GM20431 (cell line): ENCODE measurements around the gene IL17RB.

Source experiments
- in situ Hi-C: fragments of 300-500 bp; cut with MseI, MboI; formaldehyde crosslinking; loops from one replicate; pipeline ENCODE4 v1.15.0; 2020; ENCODE audit warnings: low sequenced_read_pairs; ENCODE audit not compliant: unreplicated experiment

The IL17RB gene, protein sequence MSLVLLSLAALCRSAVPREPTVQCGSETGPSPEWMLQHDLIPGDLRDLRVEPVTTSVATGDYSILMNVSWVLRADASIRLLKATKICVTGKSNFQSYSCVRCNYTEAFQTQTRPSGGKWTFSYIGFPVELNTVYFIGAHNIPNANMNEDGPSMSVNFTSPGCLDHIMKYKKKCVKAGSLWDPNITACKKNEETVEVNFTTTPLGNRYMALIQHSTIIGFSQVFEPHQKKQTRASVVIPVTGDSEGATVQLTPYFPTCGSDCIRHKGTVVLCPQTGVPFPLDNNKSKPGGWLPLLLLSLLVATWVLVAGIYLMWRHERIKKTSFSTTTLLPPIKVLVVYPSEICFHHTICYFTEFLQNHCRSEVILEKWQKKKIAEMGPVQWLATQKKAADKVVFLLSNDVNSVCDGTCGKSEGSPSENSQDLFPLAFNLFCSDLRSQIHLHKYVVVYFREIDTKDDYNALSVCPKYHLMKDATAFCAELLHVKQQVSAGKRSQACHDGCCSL

DNA sequence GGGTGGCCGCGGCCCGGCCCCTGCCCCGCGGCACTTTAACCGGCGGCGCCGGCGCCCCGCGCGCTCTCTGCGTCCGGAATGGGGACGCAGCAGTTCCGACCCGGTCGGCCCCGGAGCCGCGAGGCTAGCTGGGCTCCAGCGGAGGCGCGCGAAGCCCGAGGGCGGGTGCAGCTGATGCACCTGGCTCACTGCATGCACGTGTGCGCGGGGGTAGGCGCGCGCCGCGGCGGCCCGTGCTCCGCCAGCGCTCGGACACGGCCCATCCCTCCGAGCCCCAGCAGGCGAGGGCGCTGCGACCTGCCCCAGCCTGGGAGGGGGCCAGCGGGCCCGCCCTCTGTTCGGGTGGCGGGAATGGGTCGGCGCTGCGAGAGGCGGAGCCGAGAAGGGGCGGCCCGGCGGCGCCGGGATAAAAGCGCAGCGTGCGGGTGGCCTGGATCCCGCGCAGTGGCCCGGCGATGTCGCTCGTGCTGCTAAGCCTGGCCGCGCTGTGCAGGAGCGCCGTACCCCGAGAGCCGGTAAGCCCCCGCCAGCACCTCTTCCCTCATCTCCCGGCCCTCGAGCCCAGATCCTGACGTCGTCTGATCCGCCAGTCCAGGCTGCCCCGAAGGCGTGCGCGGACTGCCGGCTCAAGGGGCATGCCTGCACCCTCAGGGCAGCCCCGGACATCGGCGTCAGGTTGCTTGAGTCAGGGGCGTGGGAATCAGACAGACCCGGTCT, at the start of gene IL17RB, which contains the start of gene CHDH:
IL17RB (plus strand) TSS at position 435 of the 717 bp plus-strand sequence; CDS start at position 456, 21 bp downstream.
CHDH (minus strand) TSS at position 286 of the 717 bp plus-strand sequence. CDS start 22,411 bp downstream, outside the sequence.
- in situ Hi-C loops = no loop called here

DNA sequence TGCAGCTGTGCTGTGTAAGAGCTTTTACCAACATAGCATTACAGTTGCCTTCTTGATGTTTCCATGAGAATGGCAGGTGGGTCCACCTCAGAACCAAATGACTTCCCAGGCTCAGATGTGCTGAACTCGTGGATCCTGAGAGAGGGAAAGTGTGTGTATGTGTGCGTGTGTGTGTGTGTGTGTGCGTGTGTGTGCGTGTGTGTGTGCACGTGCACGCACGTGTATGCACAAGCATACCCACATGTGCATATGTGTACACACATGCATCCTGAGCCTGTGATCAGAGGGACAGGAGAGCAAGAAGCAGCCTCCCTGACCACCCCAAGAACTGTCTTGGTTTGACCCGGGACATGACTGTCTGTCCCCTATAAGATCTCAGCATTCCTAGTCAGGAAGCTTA, 48.2 kb upstream of the IL17RB start:
- in situ Hi-C loops = no loop called here

DNA sequence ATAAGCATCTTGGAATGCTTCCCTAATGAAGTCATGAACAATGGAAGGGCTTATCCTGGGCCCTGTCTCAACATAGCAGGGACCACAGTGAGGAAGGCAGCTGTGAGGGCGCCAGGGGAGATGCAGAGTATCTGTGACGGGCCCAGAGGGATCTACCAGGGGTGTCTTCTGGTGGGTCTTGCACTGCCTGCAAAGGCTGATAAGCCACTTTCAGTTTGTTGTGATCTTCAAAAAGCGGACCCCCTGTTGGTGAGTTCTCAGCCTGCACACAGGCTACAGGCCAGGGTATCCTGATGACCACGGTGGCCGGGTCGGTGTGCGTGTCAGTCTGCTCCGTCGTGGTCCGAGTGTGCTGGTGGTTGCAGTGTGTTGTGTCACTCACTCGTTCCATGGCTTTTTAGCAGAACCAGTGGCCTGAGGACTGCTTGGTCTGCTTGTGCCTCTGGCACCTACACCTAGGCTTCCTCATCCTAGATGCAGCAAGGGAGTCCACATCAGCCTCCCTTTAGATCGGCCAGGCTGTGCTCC, 47.0 kb upstream of the IL17RB start:
- in situ Hi-C loops = no loop called here

DNA sequence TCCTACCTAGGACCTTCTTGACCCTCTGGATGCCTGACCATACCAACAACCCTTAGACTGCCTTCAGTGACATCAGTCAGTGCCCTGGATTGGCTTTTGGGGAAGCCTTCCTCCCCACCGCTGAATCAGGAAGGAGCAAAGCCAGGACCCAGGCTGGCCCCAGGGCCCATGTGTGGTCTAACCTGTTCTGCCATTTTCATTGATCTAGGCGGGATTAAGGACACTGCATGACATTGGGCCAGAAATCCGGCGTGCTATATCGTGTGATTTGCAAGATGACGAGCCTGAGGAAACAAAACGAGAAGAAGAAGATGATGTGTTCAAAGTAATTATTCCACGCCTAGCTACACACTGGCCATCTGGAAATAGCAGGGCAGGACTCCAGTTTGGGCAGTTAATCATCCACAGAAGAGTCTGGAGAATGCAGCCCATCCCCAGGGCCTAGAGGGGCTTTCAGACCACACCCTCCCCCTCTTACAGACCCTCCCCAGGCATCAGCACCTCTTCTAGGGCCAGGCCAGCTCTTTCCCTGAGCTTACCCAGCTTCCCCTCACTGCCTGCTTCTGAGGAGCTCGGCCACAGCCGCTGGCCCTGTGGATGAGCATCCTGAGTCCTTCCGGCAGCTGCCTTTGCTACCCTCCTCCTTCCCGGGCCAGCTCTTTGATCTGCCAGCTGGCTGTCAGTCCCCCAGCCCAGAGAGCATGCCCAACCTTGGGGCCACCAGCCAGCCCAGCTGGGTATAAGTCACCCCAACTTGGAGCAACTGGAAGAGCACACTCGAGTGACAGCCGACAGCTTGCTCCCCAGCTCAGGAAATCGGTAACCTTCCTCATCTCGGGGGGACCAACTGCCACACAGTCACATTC, 46.1 kb upstream of the IL17RB start:
- in situ Hi-C loops = no loop called here

DNA sequence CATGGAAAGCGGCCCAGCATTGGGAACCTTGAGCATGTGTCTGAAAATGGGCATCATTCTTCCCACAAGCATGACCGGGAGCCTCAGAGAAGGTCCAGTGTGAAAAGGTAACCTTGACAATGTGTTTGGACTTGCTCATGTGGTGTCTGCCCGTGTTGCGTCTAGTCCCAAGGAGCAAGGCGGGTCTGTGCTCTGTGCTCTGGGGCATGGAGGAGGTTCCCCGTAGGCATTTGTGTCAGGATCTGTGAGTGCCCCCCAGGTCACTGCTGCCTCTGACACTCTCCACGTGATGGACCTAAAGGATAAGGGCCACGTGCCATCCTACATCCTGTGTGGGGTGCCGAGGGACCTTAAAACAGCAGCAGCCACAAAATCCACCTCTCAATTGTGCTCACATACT, 45.0 kb upstream of the IL17RB start:
- in situ Hi-C loops = no loop called here

DNA sequence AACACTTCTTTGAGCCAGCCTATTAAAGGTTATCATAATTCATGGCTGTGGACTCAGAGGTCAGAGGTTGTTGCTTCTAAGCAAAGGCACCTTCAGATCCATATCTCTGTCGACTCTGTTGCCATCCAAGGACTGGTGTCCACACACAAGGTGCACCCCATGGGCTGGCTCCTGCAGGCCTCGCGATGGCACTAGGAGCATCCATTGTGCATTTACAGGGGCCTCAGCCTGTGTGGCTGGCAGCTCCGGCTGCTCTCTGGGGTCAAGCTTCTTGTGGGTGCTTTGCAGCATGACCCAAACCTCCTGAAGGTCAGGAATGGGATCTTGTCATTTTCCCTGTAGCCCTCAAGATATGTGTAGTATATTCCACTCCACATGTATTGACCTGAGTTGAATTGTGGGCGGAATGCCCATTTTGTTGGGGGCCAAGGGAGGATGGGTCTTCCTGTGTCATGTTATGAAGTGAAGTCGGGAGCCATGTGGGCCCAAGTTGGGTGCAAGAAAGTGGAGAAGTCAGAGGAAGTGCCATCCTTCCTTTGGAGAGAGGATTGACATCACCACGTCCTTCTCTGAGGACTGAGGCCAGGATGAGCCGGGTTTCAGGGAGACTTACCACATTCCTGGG, 44.0 kb upstream of the IL17RB start:
- in situ Hi-C loops = no loop called here

DNA sequence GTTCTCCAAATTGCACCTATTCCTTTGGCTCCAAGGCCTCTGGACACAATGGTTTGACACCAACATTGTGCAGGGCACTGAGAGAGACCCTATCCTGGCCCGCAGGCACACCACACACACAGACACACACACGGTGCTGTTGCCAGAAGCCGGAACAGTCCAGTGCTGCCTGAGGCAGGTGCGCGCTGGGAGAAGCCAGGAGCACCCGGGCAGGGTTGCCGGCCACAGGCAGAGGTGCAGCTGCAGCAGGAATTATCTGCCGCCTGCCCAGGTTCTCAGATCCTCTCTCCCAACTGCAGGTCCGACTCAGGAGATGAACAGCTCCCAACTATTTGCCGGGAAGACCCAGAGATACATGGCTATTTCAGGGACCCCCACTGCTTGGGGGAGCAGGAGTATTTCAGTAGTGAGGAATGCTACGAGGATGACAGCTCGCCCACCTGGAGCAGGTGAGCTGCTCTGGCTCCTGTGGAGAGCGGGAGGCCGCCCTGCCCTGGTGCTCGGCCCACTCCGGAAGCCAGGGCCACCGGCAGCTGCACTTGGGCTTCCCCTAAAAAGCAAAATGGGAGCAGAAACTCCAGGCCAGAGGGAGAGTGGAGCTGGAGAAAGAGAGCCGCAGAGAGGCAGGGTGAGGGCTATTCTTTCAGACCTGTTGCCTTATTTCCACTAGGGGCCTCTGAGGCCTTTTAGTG, 43.1 kb upstream of the IL17RB start:
- in situ Hi-C loops = no loop called here

DNA sequence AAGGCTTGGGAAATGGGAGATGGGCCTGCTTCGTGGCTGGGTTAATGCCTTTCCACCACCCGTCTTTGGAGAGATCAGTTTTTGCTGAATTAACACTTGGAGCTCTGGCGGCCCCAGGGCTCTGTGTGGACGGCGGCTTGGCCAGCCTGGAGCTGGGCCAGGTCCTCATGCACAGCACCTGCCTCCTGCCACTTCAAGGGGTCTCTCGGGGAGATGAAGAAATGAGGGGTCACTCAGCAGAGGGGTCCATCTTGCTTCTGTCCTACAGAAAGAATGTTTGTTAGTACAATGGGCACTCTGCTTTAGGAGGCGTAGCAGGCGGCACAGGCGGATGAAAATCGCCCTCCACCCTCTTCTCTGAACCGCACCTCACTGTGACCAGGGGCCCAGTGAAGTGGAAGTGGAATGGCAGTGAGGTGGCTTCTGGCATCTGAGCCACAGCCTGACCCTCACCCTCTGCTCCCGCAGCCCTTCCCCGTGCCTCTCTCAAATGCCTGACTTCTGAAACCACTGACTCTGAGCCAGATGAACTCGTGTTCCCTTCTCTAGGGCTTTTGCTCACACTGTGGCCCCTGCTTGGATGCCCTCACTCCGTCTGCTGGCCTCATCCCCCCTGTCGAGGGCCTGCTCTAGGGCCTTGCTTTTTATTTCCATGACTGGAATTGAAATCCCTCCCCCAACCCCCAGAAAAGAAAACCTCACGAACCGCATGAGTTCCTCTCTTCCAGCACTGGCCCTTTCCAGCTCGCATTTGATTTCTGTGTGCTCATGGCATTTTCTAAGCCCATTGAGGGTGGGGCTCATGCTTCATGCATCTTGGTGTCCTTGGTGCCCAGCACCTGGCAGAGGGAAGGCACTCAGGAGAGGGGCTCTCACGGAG, 42.3 kb upstream of the IL17RB start:
- in situ Hi-C loops = no loop called here

DNA sequence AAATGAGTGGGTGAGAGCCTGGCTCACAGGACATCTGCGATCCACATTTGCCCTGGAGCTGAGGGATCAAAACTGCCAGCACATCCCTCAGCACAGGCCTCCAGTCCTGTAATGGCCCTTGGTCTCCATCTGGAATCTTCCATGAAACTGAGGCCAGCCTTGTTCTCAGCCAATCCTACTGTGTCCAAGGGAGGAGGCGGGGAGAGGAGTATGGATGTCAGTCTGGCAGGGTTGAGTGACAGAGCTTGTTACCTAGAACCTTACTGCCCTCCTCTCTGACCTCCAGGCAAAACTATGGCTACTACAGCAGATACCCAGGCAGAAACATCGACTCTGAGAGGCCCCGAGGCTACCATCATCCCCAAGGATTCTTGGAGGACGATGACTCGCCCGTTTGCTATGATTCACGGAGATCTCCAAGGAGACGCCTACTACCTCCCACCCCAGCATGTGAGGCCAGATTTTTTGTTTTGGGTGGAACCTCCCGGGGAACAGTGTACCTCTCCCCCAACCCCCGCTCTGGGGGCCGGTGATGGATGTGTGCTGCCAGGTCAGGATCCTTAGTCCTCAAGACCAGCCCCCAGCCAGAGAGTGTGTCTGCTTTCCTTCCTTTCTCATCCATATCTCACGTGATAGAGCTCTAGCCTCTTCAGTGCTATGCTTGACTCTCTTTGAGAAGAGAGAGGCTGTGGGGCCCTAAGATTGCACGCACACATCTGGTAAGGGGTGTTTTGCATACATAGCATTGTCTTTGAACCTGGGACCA, 41.5 kb upstream of the IL17RB start:
- in situ Hi-C loops = no loop called here

DNA sequence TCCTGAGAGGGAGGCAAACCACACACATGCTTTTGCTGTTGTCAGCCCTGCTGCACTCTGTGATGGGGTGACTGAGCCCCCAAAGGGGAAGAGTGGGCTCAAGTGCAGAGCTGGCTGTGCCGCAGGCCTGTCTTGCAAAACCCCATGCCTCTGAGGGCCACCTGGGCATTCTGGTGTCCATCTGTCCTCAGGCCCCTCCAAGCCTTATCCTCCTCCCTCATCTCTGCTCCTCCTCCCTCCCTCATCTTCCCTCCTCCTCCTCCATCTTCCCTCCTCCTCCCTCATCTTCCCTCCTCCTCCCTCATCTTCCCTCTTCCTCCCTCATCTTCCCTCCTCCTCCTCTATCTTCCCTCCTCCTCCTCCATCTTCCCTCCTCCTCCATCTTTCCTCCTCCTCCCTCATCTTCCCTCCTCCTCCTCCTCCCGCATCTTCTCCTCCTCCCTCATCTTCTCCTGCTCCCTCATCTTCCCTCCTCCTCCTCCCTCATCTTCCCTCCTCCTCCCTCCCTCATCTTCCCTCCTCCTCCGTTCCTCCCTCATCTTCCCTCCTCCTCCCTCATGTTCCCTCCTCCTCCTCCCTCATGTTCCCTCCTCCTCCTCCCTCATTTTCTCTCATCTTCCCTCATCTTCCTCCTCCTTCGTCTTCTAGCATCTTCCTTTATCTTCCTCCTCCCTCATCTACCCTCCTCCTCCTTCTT, 40.8 kb upstream of the IL17RB start:
- in situ Hi-C loops = no loop called here

DNA sequence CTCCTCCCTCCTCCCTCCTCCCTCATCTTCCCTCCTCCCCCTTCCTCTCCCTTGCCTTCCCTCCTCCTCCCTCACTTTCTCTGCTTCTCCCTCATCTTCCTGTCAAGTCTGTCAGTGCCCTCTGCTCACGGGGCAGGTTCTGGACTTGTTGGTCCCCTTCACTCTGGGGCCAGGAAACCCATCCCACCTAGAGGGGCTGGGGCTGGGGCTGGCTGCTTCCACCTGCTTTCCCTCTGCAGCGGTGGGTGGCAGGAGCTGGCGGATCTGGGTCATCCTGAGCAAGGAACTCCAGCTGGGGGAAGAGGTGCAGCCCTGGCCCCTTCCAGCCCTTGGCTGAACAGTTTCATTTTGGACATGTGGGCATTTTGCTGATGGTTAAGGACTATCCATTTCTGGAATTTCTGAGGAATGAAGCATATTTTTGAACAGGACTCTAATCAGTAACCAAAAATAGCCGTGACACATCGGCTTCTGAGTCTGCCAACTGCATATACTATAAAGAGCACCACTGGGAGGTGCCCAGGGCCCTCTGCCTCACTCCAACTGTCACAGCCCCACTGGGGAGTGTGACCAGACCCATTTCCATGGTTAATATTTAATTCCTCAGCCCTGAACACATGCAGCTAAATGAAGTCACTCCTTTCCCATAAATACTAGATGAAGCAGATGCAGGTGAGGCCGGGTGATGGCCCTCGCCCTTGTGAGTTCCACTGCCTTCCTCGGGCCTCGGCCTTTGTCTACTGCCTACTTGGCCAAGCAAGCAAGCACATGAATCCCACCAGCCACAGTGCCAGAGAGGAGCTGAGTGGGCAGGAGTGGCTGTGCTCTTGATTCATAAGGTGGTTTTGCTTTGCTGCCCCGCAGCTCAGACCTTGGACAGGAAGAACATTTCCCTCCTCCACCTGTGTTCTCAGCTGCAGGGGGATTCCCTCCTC, 39.9 kb upstream of the IL17RB start:
- in situ Hi-C loops = no loop called here

DNA sequence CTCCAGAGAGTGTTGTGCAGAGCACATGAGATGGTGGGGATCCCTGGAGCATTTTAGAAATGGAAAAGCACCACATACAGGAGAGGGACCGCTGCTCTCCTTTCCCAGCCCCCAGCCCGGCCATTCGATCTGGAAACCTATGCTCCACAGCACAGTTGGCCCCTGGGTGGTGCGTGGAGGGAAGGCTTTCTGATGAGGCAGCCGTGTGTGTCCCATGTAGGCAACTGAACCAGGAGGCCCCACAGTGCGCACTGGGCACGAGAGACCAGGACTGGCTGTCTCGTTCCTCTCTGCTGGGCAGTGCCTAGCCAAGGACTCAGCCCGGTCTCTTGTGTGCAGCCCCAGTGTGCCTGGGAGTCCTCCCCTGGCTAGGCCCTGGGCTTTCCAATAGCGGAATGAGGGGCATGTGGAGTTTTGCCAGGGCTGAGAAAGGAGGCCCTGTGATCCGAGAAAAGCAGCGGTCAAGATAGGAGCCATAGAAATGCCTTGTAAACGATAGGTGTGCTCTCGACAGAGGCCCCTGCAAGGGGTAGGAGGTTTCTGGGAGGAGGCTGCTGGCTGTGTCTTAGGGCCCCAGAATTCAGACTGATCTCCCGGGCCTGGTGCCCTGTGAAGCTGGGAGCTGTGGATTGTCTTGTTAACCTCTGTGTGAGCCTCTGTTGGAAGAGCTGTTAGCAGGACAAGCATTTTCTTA, 39.1 kb upstream of the IL17RB start:
- in situ Hi-C loops = no loop called here

DNA sequence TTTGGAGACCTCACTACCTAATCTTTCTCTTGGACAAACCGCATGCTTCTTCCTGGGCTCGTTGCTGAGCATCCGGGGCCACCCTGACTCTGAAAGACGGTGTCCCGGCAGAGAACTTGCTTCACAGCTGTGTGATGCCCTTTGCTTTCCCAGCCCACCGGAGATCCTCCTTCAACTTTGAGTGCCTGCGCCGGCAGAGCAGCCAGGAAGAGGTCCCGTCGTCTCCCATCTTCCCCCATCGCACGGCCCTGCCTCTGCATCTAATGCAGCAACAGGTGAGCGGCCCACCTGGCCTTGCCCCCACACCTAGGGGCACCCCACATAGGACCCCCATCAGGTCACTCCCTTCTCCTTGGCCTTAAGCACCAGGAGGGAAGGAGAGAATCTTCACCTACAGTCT, 37.9 kb upstream of the IL17RB start:
- in situ Hi-C loops = no loop called here

DNA sequence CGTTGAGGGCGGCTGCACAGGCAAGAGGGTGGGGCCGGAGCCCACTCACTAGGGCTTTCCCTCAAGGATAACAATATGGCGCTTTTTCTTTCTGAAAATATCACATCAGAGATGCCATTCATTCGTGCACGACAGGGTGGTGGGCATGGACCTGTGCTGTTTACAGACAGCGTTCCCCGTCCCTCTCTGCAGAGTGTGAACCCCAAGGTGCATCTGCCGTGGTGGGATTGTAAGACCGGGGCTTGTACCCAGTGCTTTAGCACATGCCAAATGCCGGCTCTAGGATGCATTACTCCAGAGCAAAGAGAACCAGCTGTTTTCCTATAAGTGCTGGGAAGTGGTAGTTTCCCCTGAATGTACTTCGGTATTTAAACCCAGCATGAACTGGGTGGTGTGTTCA, 37.1 kb upstream of the IL17RB start:
- in situ Hi-C loops = no loop called here

DNA sequence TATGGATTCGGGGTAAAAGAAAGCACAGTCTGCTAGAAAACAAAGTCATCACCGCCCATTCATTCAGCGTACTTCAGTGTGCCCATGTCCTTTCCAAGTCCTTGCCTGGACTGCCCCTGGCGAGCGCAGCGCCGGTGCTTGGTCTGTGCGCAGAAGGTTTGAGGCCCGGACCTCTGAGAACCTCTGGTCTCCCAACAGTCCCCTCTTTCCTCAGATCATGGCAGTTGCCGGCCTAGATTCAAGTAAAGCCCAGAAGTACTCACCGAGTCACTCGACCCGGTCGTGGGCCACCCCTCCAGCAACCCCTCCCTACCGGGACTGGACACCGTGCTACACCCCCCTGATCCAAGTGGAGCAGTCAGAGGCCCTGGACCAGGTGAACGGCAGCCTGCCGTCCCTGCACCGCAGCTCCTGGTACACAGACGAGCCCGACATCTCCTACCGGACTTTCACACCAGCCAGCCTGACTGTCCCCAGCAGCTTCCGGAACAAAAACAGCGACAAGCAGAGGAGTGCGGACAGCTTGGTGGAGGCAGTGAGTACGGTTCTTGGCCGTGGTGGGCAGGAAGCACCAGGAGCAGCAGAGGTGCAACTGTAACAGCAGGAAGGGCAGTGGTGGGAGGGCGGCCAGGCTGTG, 36.5 kb upstream of the IL17RB start:
- in situ Hi-C loops = no loop called here
